Left cardiac atrium (tissue), 4 donors: ENCODE measurements around the gene ADK. TPM values are rescaled to one million over a fixed set of nuclear protein-coding genes. Genes with fewer than 3 reads are reported as not detected.
"Not testable (repeated sequence)": the region's sequence is repeated elsewhere in the genome, so short reads cannot be mapped to it uniquely, and the experiment has no call there.

Experiments used
- ATAC-seq, 2 donors: fragments of 200-7000 bp; cut with Tn5 transposase; one replicate each; pipeline ENCODE4 v1.9.1; 2020; ENCODE audit warnings: mild to moderate bottlenecking in 2 of 2, moderate library complexity in 2 of 2
- DNase-seq: peaks from one replicate; pipeline ENCODE4 v3.0.0-alpha.2; 2020
- intact Hi-C, 2 donors: fragments of 100-400 bp; cut with DNase I; formaldehyde crosslinking; loops; one replicate each; pipeline versions ENCODE4 v1.14.1 to v1.15.1; 2022 to 2023
- total RNA-seq, 2 donors: library from RNA; stranded (reverse); fragmentation: NEBNext Ultra II Directional; extraction: Animal tissue kit (Norgen Biotek cat#: 25700); gene quantifications; one replicate each; pipeline ENCODE4 v1.2.1, GENCODE V29; 2021
- donor health status: DM: no; HTN: yes; CAD: no.
- donor health status: DM: no; HTN: yes; CAD: no; lungs with severe emphysema.
- donor health status: DM: yes; HTN: yes; CAD: no.
- donor health status: Dilated cardiomyopathy.

ADK gene
- total RNA-seq, 2 donors from 2014 or later = 31.2 to 34.9 TPM

GRCh38 chr10:74432841-74433594, 282.0 kb downstream of the ADK start:
- ATAC-seq (no peak), DNase-seq (no peak)
- intact Hi-C loops = no loop called here

- no peak for DNase-seq
- intact Hi-C loops = no loop called here
- no peak for ATAC-seq
Measured at GRCh38 chr10:74433595-74433956, 282.6 kb downstream of the ADK start.

DNA sequence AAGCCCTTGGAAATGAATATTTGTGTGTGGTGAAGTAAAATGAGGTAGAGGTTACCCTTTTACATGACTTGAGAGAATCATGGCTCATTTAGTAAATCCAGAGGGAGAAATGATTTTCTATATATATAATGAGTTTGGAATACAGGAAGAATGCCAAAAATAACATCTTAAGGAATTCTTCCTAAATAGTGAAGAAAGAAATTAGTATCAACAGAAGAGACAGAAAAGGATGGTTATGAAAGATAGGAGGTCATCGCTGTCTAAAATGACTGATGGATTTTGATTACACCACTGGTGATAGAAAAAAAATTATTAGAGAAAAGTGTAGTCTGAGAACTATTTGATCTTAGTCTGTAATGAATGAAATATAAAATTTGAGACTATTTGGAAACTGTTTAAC, 283.0 kb downstream of the ADK start:
- intact Hi-C loops = no loop called here
- no peak for DNase-seq
- no peak for ATAC-seq

GRCh38 chr10:74434547-74434946, 283.5 kb downstream of the ADK start:
- DNase-seq (no peak), ATAC-seq (no peak)
- intact Hi-C loops = no loop called here

- ATAC-seq = no peak
- intact Hi-C loops = no loop called here
- no peak for DNase-seq
Measured at GRCh38 chr10:74436523-74437170, 285.6 kb downstream of the ADK start.

- ATAC-seq (no peak), DNase-seq (no peak)
- intact Hi-C loops = no loop called here
Measured at GRCh38 chr10:74437822-74438221, 286.8 kb downstream of the ADK start.

DNA sequence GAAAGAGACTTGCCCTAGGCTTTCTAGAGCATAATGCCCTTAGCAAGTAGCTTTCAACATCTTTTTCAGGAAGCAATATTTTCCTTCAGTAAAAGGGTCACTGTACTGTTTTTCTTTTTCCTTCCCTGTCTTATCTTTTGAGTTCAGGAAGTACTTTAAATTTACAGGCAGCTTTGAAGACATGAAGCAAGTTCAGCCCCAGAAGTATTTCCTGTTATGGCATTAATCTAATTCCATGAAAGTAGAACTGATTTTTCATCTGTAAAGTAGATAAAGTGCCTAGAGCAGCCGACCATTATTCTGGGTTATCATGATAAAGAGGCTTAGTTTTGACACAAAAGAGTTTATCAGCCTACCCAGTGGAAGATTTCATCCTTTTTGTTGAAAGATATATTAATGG, 288.2 kb downstream of the ADK start:
- ATAC-seq (no peak), DNase-seq (no peak)
- intact Hi-C loops = no loop called here

GRCh38 chr10:74445493-74445892, 294.5 kb downstream of the ADK start:
- DNase-seq (no peak), ATAC-seq (no peak)
- intact Hi-C loops = no loop called here

DNA sequence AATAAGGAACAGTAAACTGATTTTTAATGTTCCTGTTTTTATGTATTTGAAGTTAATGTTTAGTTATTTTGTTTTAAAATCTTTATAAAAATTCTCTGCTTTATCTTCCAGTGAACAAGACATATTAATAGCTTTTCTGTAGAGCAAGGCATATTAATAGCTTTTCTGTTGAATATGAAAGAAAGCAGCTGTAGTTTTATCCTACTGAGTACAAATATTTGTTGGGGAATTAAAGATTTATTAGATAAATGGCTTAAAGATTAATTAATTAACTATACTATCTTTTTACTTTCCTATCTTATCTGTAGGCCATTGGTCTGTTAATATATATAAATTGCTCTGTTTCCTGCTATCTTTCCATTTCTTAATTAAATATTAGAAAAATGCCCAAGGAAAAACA, 299.6 kb downstream of the ADK start:
- DNase-seq (no peak), ATAC-seq (no peak)
- intact Hi-C loops = no loop called here

- no peak for ATAC-seq
- no peak for DNase-seq
Measured at GRCh38 chr10:74451127-74451829, 300.3 kb downstream of the ADK start.

GRCh38 chr10:74453169-74453568, 302.1 kb downstream of the ADK start:
- intact Hi-C loops = no loop called here
- no peak for DNase-seq
- no peak for ATAC-seq

More at GRCh38 chr10:74451127-74451829, 300.3 kb downstream of the ADK start:
- intact Hi-C loops = no loop called here

DNA sequence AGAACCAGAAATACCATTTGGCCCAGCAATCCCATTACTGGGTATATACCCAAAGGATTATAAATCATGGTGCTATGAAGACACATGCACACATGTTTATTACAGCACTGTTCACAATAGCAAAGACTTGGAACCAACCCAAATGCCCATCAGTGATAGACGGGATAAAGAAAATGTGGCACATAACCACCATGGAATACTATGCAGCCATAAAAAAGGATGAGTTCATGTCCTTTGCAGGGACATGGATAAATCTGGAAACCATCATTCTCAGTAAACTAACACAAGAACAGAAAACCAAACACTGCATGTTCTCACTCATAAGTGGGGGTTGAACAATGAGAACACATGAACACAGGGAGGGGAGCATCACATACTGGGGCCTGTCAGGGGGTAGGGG, 306.5 kb downstream of the ADK start:
- intact Hi-C loops, DNase-seq, ATAC-seq: not testable (repeated sequence)

- intact Hi-C loops = no loop called here
- ATAC-seq = no peak
Measured at GRCh38 chr10:74460812-74461211, 309.8 kb downstream of the ADK start.

GRCh38 chr10:74474022-74474713, 323.1 kb downstream of the ADK start:
- intact Hi-C loops = no loop called here
- ATAC-seq = no peak

More at GRCh38 chr10:74460812-74461211, 309.8 kb downstream of the ADK start:
- DNase-seq = no peak

GRCh38 chr10:74476162-74476706, 325.2 kb downstream of the ADK start:
- intact Hi-C loops, DNase-seq, ATAC-seq: not testable (repeated sequence)

More at GRCh38 chr10:74474022-74474713, 323.1 kb downstream of the ADK start:
- no peak for DNase-seq

DNA sequence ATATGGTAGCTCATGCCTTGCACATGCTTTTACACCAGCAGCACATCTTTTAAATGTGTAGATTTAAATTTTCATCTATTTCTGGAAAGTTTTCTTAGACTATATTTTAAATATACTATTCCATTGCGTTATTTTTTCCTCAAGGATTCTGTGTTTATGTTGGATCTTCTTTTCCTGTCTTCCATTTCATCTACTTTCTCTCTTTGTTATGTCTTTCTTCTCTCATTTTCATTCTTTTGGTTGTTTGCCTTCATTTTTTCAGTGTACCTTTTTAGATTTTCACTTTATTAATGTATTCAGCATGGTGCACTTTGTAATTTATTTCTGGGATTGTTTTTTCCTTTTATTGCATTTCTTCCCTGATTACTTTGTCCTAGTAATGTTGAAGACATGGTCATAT, 329.8 kb downstream of the ADK start:
- no peak for DNase-seq
- intact Hi-C loops = no loop called here
- no peak for ATAC-seq

DNA sequence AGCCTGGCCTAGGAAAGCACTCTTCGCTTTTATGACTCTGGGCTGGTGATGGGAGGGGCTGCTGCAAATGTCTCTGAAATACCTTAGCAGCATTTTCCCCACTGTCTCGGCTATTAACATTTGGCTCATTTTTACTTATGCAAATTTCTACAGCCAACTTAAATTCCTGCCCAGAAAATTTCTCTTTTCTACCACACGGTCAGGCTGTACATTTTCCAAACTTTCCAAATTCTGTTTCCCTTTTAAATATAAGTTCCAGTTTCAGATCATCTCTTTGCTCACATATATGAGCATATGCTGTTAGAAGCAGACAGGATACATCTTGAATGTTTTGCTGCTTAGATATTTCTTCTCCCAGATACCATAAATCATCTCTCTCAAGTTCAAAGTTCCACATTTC, 332.3 kb downstream of the ADK start:
- DNase-seq = no peak
- ATAC-seq = no peak
- intact Hi-C loops = no loop called here

- ATAC-seq = no peak
- intact Hi-C loops = no loop called here
Measured at GRCh38 chr10:74485283-74485682, 334.3 kb downstream of the ADK start.

GRCh38 chr10:74486659-74487058, 335.6 kb downstream of the ADK start:
- no peak for DNase-seq
- ATAC-seq = no peak
- intact Hi-C loops = no loop called here

More at GRCh38 chr10:74485283-74485682, 334.3 kb downstream of the ADK start:
- DNase-seq = no peak
